Measurements from ENCODE around the gene PAX5. TPM values are rescaled to one million over a fixed set of nuclear protein-coding genes. Genes with fewer than 3 reads are reported as not detected.

The PAX5 gene
- total RNA-seq, 2 experiments from 2014 or later = 0.95 to 1.1 TPM

DNA sequence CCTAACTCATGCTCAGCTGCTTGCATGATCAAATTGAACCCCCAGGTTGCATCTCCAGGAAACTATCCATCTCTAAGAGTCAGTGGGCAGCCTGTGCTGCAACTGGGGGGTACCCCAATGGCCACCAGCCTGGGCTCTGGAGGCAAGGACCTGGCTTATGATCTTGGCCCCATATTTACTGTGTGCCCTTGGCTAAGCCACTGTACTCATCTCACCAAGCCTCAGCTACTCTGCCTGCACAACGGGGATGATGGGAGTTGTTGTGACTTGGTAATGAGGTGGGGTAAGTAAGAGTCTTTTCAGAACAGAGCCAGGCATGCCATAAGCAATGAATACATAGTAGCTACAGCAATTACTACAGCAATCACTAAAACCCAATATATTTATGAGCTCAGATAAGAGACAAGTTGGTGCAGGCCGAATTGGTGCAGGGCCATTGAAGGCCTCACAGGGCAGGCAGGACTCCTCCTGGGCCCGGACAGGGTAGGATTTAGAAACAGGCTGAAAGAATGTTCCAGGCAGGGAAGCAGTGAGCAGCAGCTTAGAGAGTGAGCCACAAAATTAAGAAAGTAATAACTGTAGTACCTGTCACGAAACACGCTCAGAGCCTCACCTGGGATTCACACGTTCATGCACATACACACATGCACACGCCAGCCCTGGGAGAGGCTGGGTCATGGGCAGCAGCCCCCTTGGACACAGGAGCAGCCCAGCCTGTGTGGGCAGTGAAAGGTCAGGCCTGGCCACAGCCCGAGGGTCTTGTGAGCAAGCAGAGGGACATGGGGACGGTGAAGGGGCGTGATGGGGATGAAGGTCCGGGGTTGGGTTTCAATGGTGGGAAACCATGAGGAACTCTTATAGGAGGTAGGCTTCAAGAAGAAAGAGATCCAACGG, 74.1 kb downstream of the PAX5 start:
- TF ChIP-seq CTCF (IDR thresholded peaks at IDR 0.05) = no peak
- ATAC-seq = no peak
- intact Hi-C loops (cut with micrococcal nuclease) = no loop called here
- Mint-ChIP-seq H3K9me3 (no peaks in the 10 kb centered on the region), H3K4me3 (no peak overlapping the region), H3K36me3 (ENCODE audit: low read depth) (no peaks in the 10 kb centered on the region), H3K4me1 (ENCODE audit: low read depth) (peaks cover 2% of the 10 kb centered on the region), H3K27ac (no peak overlapping the region), H3K27me3 (peaks cover 33% of the 10 kb centered on the region)
- ChIA-PET CTCF (interaction anchor here (1.4 kb wide), 1 partner anchor 87 kb away, joined by 5 read pairs; no protein-coding TSS in a partner anchor), POLR2A (no interaction called here)
- DNase-seq = no peak

GRCh38 chr9:36956908-36957307, 77.2 kb downstream of the PAX5 start:
- ATAC-seq (no peak), DNase-seq (no peak)
- TF ChIP-seq CTCF (IDR thresholded peaks at IDR 0.05) = no peak
- H3K9me3 Mint-ChIP-seq = no peaks in the 10 kb centered on the region
- H3K27me3 Mint-ChIP-seq = peaks cover 43% of the 10 kb centered on the region
- intact Hi-C loops (cut with micrococcal nuclease) = no loop called here
- H3K27ac Mint-ChIP-seq = no peak overlapping the region
- POLR2A ChIA-PET = interaction anchor here (0.9 to 1.5 kb wide), 2 partner anchors 8 to 14 kb away, joined by 3 read pairs; no protein-coding TSS in a partner anchor
- H3K4me1 Mint-ChIP-seq (ENCODE audit: low read depth) = peaks cover 2% of the 10 kb centered on the region
- CTCF ChIA-PET = interaction anchor here (1.2 to 3.0 kb wide), 2 partner anchors 84 to 90 kb away, joined by 3 to 13 read pairs; no protein-coding TSS in a partner anchor
- H3K4me3 Mint-ChIP-seq = no peak overlapping the region
- no peaks in the 10 kb centered on the region for H3K36me3 Mint-ChIP-seq (ENCODE audit: low read depth)

- TF ChIP-seq CTCF (IDR thresholded peaks at IDR 0.05) = no peak
- Mint-ChIP-seq H3K27me3 (peaks cover 23% of the 10 kb centered on the region), H3K9me3 (no peaks in the 10 kb centered on the region), H3K4me1 (ENCODE audit: low read depth) (no peaks in the 10 kb centered on the region), H3K27ac (no peak overlapping the region), H3K4me3 (no peak overlapping the region), H3K36me3 (ENCODE audit: low read depth) (no peaks in the 10 kb centered on the region)
- POLR2A ChIA-PET = no interaction called here
- no peak for ATAC-seq
- CTCF ChIA-PET = no interaction called here
- DNase-seq = no peak
- intact Hi-C loops (cut with micrococcal nuclease) = no loop called here
These were observed 83.7 kb downstream of the PAX5 start for GRCh38 chr9:36950389-36950788.

- Mint-ChIP-seq H3K4me1 (ENCODE audit: low read depth) (no peaks in the 10 kb centered on the region), H3K27me3 (peaks cover 18% of the 10 kb centered on the region), H3K9me3 (no peaks in the 10 kb centered on the region), H3K36me3 (ENCODE audit: low read depth) (no peaks in the 10 kb centered on the region), H3K4me3 (no peak overlapping the region), H3K27ac (no peak overlapping the region)
- ChIA-PET POLR2A (no interaction called here), CTCF (interaction anchor here (1.0 kb wide), 1 partner anchor 77 kb away, joined by 3 read pairs; no protein-coding TSS in a partner anchor)
- DNase-seq (no peak), ATAC-seq (no peak)
- intact Hi-C loops (cut with micrococcal nuclease) = no loop called here
- no peak for TF ChIP-seq CTCF (IDR thresholded peaks at IDR 0.05)
These were observed 84.6 kb downstream of the PAX5 start for GRCh38 chr9:36949466-36949865.

DNA sequence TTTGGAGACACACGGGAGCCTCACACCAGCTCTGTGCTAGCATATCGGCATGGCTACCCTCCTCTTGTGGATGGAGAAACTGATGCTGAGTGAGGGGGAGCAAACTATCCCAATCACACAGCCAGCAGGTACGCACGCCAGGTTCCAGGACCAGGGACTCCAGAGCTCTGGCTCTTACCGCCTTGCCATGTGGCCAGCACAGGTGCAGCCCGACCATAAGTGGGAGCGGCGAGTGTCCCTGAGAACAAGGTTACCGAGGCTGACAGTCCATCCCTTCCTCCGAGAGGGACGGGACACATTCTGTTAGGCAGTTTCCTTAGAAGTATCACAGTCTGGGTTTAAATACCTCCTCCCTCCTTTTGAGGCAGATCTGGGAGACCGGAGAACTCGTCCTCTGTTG, 86.0 kb downstream of the PAX5 start:
- Mint-ChIP-seq H3K27ac (no peak overlapping the region), H3K4me3 (no peak overlapping the region), H3K36me3 (ENCODE audit: low read depth) (no peaks in the 10 kb centered on the region), H3K27me3 (peaks cover 12% of the 10 kb centered on the region), H3K4me1 (ENCODE audit: low read depth) (no peaks in the 10 kb centered on the region), H3K9me3 (no peaks in the 10 kb centered on the region)
- DNase-seq (no peak), ATAC-seq (no peak)
- CTCF ChIA-PET = no interaction called here
- intact Hi-C loops (cut with micrococcal nuclease) = no loop called here
- POLR2A ChIA-PET = no interaction called here
- TF ChIP-seq CTCF (IDR thresholded peaks at IDR 0.05) = no peak
